Left ventricle myocardium inferior (tissue), 1 donor: Measurements from ENCODE around the gene CCDC107. TPM values are rescaled to one million over a fixed set of nuclear protein-coding genes. Genes with fewer than 3 reads are reported as not detected.

ENCODE experiments used
- DNase-seq: peaks from one replicate; pipeline ENCODE4 v3.0.0-alpha.2; 2020
- H3K27ac ChIP-seq: fragments of 200-600 bp; replicated peaks from 2 replicates; pipeline ENCODE4 v1.8.0; 2021
- H3K27me3 ChIP-seq: fragments of 200-600 bp; 2 replicates; pipeline ENCODE4 v1.8.0; 2021; ENCODE audit warnings: low read depth
- H3K36me3 ChIP-seq: fragments of 200-600 bp; 2 replicates; pipeline ENCODE4 v1.8.0; 2021
- H3K4me1 ChIP-seq: fragments of 200-600 bp; 2 replicates; pipeline ENCODE4 v1.8.0; 2021
- H3K4me3 ChIP-seq: fragments of 200-600 bp; 2 replicates; pipeline ENCODE4 v1.8.0; 2021; ENCODE audit warnings: mild to moderate bottlenecking, moderate library complexity
- H3K9me3 ChIP-seq: fragments of 200-600 bp; replicated peaks from 2 replicates; pipeline ENCODE4 v1.8.0; 2021
- intact Hi-C: fragments of 100-400 bp; cut with micrococcal nuclease; formaldehyde crosslinking; loops from one replicate; pipeline ENCODE4 v1.11.0; 2022
- total RNA-seq: library from RNA; stranded (reverse); fragmentation: NEBNext Ultra II Directional; extraction: Animal tissue kit (Norgen Biotek cat#: 25700); gene quantifications from one replicate; pipeline ENCODE4 v1.2.1, GENCODE V29; 2021
- TF ChIP-seq, protein P1 (sequence below): fragments of 200-600 bp; IDR thresholded peaks from 2 replicates; pipeline ENCODE4 v1.8.0; 2021; ENCODE audit warnings: antibody characterized with exemption, mild to moderate bottlenecking, borderline replicate concordance
- donor health status: DM: no; HTN: yes; CAD: no; lungs with severe emphysema.

Gene CCDC107
- total RNA-seq, 1 donor from 2014 or later: 44.3 TPM

DNA sequence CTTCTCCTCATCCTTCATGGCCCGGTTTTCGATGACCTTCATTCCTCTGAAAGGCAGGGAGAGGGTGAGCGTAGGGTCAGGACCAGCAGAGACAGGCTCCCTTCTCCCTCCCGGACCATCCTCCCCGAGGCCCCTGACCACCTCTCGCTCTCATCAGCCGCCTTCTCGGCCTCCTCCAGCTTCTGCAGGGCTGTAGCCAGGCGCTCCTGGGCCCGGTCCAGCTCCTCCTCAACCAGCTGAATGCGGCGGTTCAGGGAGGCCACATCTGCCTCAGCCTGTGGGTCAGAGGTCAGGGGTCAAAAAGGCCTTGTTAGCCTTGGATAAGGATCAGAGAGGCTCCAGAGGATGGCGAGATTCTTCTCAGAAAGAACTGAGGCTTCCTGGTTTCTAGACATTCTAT lies 27.4 kb downstream of the CCDC107 start:
- H3K27me3 ChIP-seq: no peaks in the 10 kb centered on the region
- H3K27ac ChIP-seq: peak overlapping the region; percentile 98
- H3K36me3 ChIP-seq: peaks cover 48% of the 10 kb centered on the region
- H3K4me3 ChIP-seq: peak overlapping the region; percentile 78
- H3K9me3 ChIP-seq: no peaks in the 10 kb centered on the region
- no peak for DNase-seq
- H3K4me1 ChIP-seq: peaks cover 68% of the 10 kb centered on the region
- intact Hi-C loops: no loop called here
- TF ChIP-seq, protein P1, sequence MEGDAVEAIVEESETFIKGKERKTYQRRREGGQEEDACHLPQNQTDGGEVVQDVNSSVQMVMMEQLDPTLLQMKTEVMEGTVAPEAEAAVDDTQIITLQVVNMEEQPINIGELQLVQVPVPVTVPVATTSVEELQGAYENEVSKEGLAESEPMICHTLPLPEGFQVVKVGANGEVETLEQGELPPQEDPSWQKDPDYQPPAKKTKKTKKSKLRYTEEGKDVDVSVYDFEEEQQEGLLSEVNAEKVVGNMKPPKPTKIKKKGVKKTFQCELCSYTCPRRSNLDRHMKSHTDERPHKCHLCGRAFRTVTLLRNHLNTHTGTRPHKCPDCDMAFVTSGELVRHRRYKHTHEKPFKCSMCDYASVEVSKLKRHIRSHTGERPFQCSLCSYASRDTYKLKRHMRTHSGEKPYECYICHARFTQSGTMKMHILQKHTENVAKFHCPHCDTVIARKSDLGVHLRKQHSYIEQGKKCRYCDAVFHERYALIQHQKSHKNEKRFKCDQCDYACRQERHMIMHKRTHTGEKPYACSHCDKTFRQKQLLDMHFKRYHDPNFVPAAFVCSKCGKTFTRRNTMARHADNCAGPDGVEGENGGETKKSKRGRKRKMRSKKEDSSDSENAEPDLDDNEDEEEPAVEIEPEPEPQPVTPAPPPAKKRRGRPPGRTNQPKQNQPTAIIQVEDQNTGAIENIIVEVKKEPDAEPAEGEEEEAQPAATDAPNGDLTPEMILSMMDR: no peak

DNA sequence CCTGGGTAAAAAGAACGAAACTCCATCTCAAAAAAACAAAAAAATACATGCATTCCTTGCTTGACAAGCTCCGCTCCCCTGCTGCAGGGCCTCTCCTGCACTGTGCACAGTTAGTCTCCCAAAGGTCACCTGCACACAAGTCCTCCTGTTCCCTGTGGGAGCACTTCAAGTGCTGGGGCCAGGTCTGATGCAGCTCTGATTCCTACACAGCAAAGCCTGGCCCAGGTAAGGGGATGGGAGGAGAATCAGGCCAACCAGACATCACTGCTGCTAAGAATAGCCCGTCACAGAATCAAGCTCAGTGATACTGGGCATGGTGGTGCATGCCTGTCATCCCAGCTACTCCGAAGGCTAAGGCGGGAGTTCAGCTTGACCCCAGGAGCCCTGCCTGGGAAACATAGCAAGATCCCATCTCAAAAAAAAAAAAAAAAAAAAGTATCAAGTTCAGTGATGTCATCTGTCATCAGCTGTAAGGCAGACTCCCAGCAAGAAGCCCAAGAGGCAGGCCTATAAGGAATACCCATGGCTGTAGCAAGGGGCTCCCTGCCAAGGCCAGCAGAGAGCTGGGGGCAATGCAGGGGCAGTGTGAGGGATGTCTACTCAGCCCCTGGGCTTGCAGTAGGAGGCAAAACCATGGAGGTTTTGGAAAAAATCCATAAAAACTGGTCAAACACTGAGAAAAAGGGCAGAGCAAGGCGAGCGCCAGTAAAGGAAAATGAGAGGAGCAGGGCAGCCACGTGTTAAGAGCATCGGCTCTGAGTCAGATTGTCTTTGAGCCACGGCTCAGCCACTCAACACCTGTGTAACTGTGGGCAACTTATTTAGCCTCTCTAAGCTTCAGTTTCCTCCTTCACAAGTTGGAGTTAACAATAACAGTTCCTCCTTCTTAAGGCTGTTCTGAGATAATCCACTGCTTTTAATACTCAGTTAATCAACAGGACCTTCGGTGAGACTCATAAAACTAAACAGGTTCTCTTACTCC lies 28.4 kb downstream of the CCDC107 start:
- intact Hi-C loops: no loop called here
- TF ChIP-seq, protein P1: no peak
- H3K4me3 ChIP-seq: peak overlapping the region; percentile 78
- peaks cover 48% of the 10 kb centered on the region for H3K36me3 ChIP-seq
- peaks cover 77% of the 10 kb centered on the region for H3K4me1 ChIP-seq
- H3K27me3 ChIP-seq: no peaks in the 10 kb centered on the region
- peak; percentile 36 for DNase-seq
- no peaks in the 10 kb centered on the region for H3K9me3 ChIP-seq
- H3K27ac ChIP-seq: peak overlapping the region; percentile 98

DNA sequence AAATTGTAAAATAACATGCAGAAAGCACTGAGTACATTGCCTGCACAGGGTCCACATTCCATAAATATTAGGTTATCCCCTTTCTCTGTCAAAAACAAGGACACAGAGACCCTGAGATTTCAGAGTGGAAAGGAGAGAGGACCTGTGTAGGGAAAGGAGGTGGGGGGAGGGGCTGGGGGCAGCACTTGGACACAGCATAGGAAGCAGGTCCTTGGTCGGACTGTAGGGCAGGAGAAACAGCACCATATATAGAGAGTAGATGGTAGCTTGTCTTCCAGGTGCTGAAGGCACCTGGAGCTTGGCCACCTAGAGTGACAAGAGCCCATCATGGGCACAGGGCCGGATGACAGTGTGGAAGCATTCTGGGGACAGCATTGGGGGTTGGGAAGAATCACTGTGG lies 29.2 kb downstream of the CCDC107 start:
- H3K4me3 ChIP-seq: peak overlapping the region; percentile 78
- intact Hi-C loops: no loop called here
- H3K4me1 ChIP-seq: peaks cover 80% of the 10 kb centered on the region
- H3K9me3 ChIP-seq: no peaks in the 10 kb centered on the region
- peak overlapping the region; percentile 98 for H3K27ac ChIP-seq
- TF ChIP-seq, protein P1: no peak
- no peak for DNase-seq
- peaks cover 45% of the 10 kb centered on the region for H3K36me3 ChIP-seq
- no peaks in the 10 kb centered on the region for H3K27me3 ChIP-seq

DNA sequence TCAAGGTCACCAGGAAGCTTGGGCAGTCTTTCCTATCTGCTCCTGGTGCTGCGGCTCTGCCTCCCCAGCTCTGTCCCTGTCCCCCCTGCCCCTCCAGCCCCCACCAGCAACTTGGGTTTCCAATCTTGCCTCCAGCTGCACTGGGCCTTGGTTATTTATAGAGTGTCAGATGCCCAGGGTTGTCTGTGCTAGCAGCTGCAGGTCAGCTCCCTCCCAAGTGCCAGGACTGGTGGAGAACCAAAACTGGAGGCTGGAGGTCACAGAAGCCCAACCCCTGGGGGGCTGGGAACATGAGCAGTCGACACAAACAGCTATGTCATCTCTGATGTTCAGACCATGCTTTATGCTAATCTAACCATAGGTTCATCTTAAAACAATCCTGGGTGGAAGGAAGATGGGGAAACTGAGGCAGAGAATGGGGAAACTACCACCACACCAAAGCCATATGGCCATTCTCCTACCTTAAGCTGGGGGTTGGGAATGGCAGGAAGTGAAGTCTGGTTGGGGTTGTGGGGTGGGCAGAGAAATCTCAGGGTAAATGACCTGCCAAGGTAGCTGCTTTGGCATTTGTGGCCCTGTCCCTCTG lies 30.0 kb downstream of the CCDC107 start:
- peak; percentile 50 for DNase-seq
- intact Hi-C loops: no loop called here

More for the DNA sequence above, 30.0 kb downstream of the CCDC107 start:
- H3K27ac ChIP-seq: peak overlapping the region; percentile 98
- H3K36me3 ChIP-seq: peaks cover 37% of the 10 kb centered on the region
- no peaks in the 10 kb centered on the region for H3K9me3 ChIP-seq
- H3K27me3 ChIP-seq: no peaks in the 10 kb centered on the region
- peaks cover 76% of the 10 kb centered on the region for H3K4me1 ChIP-seq
- TF ChIP-seq, protein P1: no peak
- peak overlapping the region; percentile 78 for H3K4me3 ChIP-seq
